PC-9 (cell line): ENCODE data around the gene SREBF2.

Source experiments
- EZH2 ChIP-seq: fragments of 200-600 bp; sonication (generic); IDR thresholded peaks from 2 replicates; pipeline ENCODE4 v1.8.0; 2017; ENCODE audit warnings: antibody characterized with exemption, low read depth
- TF ChIP-seq, protein P1 (sequence below): fragments of 200-600 bp; sonication (generic); conservative IDR thresholded peaks from 2 replicates; pipeline ENCODE4 v1.6.1; 2017; ENCODE audit warnings: mixed run types, antibody characterized with exemption, mild to moderate bottlenecking, moderate library complexity

DNA sequence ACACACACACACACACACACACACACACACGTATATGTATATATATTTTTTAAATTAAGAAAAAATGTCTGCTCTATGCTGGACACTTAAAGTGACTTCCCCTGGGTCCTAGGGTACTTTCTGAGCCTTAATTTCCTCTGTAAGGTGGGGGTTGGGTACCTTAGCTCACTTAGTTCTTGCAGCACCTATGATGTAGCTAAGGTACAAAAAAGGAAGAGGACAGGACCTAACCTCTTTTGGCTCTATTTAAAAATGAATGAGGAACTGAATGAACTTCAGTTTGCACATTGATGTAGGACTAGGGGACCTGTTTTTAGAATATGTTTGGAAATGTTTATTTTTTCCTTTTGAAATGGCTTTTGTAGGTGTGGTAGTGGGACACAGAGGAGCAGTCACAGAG is 11.1 kb downstream of the SREBF2 start:
- TF ChIP-seq, protein P1, sequence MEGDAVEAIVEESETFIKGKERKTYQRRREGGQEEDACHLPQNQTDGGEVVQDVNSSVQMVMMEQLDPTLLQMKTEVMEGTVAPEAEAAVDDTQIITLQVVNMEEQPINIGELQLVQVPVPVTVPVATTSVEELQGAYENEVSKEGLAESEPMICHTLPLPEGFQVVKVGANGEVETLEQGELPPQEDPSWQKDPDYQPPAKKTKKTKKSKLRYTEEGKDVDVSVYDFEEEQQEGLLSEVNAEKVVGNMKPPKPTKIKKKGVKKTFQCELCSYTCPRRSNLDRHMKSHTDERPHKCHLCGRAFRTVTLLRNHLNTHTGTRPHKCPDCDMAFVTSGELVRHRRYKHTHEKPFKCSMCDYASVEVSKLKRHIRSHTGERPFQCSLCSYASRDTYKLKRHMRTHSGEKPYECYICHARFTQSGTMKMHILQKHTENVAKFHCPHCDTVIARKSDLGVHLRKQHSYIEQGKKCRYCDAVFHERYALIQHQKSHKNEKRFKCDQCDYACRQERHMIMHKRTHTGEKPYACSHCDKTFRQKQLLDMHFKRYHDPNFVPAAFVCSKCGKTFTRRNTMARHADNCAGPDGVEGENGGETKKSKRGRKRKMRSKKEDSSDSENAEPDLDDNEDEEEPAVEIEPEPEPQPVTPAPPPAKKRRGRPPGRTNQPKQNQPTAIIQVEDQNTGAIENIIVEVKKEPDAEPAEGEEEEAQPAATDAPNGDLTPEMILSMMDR: no peak
- TF ChIP-seq EZH2: no peak
